IMR-90 (cell line): ENCODE results near the gene LONP2. TPM values are rescaled to one million over a fixed set of nuclear protein-coding genes. Genes with fewer than 3 reads are reported as not detected.

Experiments
- ATAC-seq: fragments of 200-7000 bp; cut with Tn5 transposase; 2 replicates; pipeline ENCODE4 v1.9.1; 2020; ENCODE audit warnings: low read depth, mild to moderate bottlenecking, moderate library complexity
- BruUV-seq: library from RNA; stranded (reverse); fragments of 400-500 nt; replicated peaks from 2 replicates; lab custom pipeline; 2021; lab: Mats Ljungman, UMichigan
- CTCF ChIA-PET: fragments of 300-600 bp; formaldehyde crosslinking; extraction: SDS; loops from one replicate; lab custom pipeline; 2021; ENCODE audit warnings: antibody characterized with exemption; lab: Yijun Ruan, JAX
- POLR2A ChIA-PET: fragments of 300-600 bp; sonication (Branson Sonifier 250); formaldehyde crosslinking; loops from one replicate; lab custom pipeline; 2022; ENCODE audit warnings: antibody characterized with exemption; ENCODE audit not compliant: unreplicated experiment; lab: Charles Lee
- DNase-seq: peaks from one replicate; pipeline ENCODE4 v3.0.0; 2013
- H2AFZ ChIP-seq: replicated peaks from 2 replicates; pipeline ENCODE3; 2013; ENCODE audit warnings: low read length, mild to moderate bottlenecking; ENCODE audit not compliant: poor library complexity
- H2AK5ac ChIP-seq: 2 replicates; pipeline ENCODE4 v1.6.1; 2013; ENCODE audit warnings: low read depth, low read length, inconsistent platforms
- H2AK9ac ChIP-seq: replicated peaks from 2 replicates; pipeline ENCODE3; 2013; ENCODE audit warnings: mild to moderate bottlenecking, low read depth, low read length, moderate library complexity; ENCODE audit not compliant: poor library complexity
- H2BK120ac ChIP-seq: 2 replicates; pipeline ENCODE4 v1.6.1; 2013; ENCODE audit warnings: low read depth, low read length, inconsistent platforms
- H2BK15ac ChIP-seq: 3 replicates; pipeline ENCODE4 v1.6.1; 2013; ENCODE audit warnings: low read depth, low read length, inconsistent platforms
- H2BK20ac ChIP-seq: 2 replicates; pipeline ENCODE4 v1.6.1; 2013; ENCODE audit warnings: low read depth, mild to moderate bottlenecking, inconsistent platforms, low read length, moderate library complexity
- H2BK5ac ChIP-seq: 2 replicates; pipeline ENCODE4 v1.6.1; 2013; ENCODE audit warnings: mild to moderate bottlenecking, low read depth, low read length, inconsistent platforms; ENCODE audit not compliant: poor library complexity, severe bottlenecking
- H3K14ac ChIP-seq: replicated peaks from 2 replicates; pipeline ENCODE4 v1.6.1; 2013; ENCODE audit warnings: low read depth, low read length, inconsistent platforms
- H3K18ac ChIP-seq: 2 replicates; pipeline ENCODE4 v1.6.1; 2013; ENCODE audit warnings: low read depth, low read length, control low read depth
- H3K23ac ChIP-seq: 2 replicates; pipeline ENCODE4 v1.6.1; 2013; ENCODE audit warnings: low read depth, low read length, inconsistent platforms
- H3K27ac ChIP-seq: 2 replicates; pipeline ENCODE4 v1.5.1; 2013; ENCODE audit warnings: mild to moderate bottlenecking, control low read depth, low read length; ENCODE audit not compliant: insufficient read depth
- H3K27me3 ChIP-seq: 2 replicates; pipeline ENCODE4 v1.6.1; 2013; ENCODE audit warnings: low read length; ENCODE audit not compliant: control insufficient read depth, insufficient read depth
- H3K36me3 ChIP-seq: 2 replicates; pipeline ENCODE4 v1.6.1; 2013; ENCODE audit warnings: low read length, mixed read lengths; ENCODE audit not compliant: control insufficient read depth, insufficient read depth
- H3K4ac ChIP-seq: 2 replicates; pipeline ENCODE4 v1.6.1; 2013; ENCODE audit warnings: low read depth, low read length, inconsistent platforms
- H3K4me1 ChIP-seq: 2 replicates; pipeline ENCODE4 v1.6.1; 2013; ENCODE audit warnings: low read length, mixed read lengths; ENCODE audit not compliant: control insufficient read depth, insufficient read depth
- H3K4me2 ChIP-seq: 2 replicates; pipeline ENCODE4 v1.6.1; 2013; ENCODE audit warnings: low read depth, mild to moderate bottlenecking, control low read depth, low read length, moderate library complexity
- H3K4me3 ChIP-seq: 2 replicates; pipeline ENCODE4 v1.5.1; 2013; ENCODE audit warnings: low read depth, mild to moderate bottlenecking, control low read depth, low read length, moderate library complexity; ENCODE audit not compliant: insufficient read depth
- H3K56ac ChIP-seq: 2 replicates; pipeline ENCODE4 v1.6.1; 2013; ENCODE audit warnings: low read length, inconsistent platforms; ENCODE audit not compliant: insufficient read depth; ENCODE audit errors: extremely low read depth
- H3K79me1 ChIP-seq, 2 experiments: 2 replicates each; pipeline ENCODE4 v1.6.1; 2013; ENCODE audit warnings: low read length in 2 of 2, inconsistent platforms in 1 of 2, low read depth in 1 of 2
- H3K9ac ChIP-seq: 2 replicates; pipeline ENCODE4 v1.6.1; 2013; ENCODE audit warnings: low read depth, low read length, control low read depth
- H3K9me1 ChIP-seq: 2 replicates; pipeline ENCODE4 v1.6.1; 2013; ENCODE audit warnings: low read length, inconsistent platforms; ENCODE audit not compliant: insufficient read depth
- H3K9me3 ChIP-seq: 2 replicates; pipeline ENCODE4 v1.6.1; 2013; ENCODE audit warnings: low read length; ENCODE audit not compliant: control insufficient read depth, insufficient read depth
- H4K20me1 ChIP-seq: 2 replicates; pipeline ENCODE4 v1.6.1; 2013; ENCODE audit warnings: low read length, inconsistent platforms; ENCODE audit not compliant: insufficient read depth
- H4K5ac ChIP-seq: 2 replicates; pipeline ENCODE4 v1.6.1; 2013; ENCODE audit warnings: mild to moderate bottlenecking, low read depth, low read length, control low read depth
- H4K8ac ChIP-seq, 2 experiments: 2 replicates each; pipeline ENCODE4 v1.6.1; 2013; ENCODE audit warnings: low read depth in 2 of 2, low read length in 2 of 2, control low read depth in 1 of 2, inconsistent platforms in 1 of 2
- H4K91ac ChIP-seq: 2 replicates; pipeline ENCODE4 v1.6.1; 2013; ENCODE audit warnings: low read depth, low read length, inconsistent platforms; ENCODE audit not compliant: insufficient read depth
- BHLHE40 ChIP-seq: fragments of 150-350 bp; IDR thresholded peaks from 2 replicates; pipeline ENCODE4 v1.6.1; 2016; ENCODE audit warnings: mild to moderate bottlenecking, low read depth, low read length
- CEBPB ChIP-seq: IDR thresholded peaks from 2 replicates; pipeline ENCODE4 v1.6.1; 2012; ENCODE audit warnings: low read depth, low read length, improper control_type of control experiment
- CHD1 ChIP-seq: IDR thresholded peaks from 2 replicates; pipeline ENCODE4 v1.6.1; 2012; ENCODE audit warnings: low read depth, low read length, improper control_type of control experiment
- CTCF ChIP-seq: conservative IDR thresholded peaks from 2 replicates; pipeline ENCODE4 v1.5.1; 2012; ENCODE audit warnings: mild to moderate bottlenecking, low read depth, low read length, improper control_type of control experiment
- ELK1 ChIP-seq: fragments of 150-350 bp; IDR thresholded peaks from 2 replicates; pipeline ENCODE4 v1.6.1; 2016; ENCODE audit warnings: low read depth, mild to moderate bottlenecking, low read length, moderate library complexity, borderline replicate concordance
- MAFK ChIP-seq: IDR thresholded peaks from 2 replicates; pipeline ENCODE4 v1.6.1; 2012; ENCODE audit warnings: low read depth, low read length, improper control_type of control experiment
- MAZ ChIP-seq: IDR thresholded peaks from 2 replicates; pipeline ENCODE4 v1.6.1; 2012; ENCODE audit warnings: low read depth, mild to moderate bottlenecking, low read length, improper control_type of control experiment, moderate library complexity, borderline replicate concordance
- MXI1 ChIP-seq: IDR thresholded peaks from 2 replicates; pipeline ENCODE4 v1.6.1; 2012; ENCODE audit warnings: low read depth, mild to moderate bottlenecking, low read length, moderate library complexity, borderline replicate concordance
- NFE2L2 ChIP-seq: fragments of 150-350 bp; IDR thresholded peaks from 2 replicates; pipeline ENCODE4 v1.6.1; 2016; ENCODE audit warnings: low read depth, mild to moderate bottlenecking, low read length
- POLR2A ChIP-seq: IDR thresholded peaks from 2 replicates; pipeline ENCODE4 v1.6.1; 2012; ENCODE audit warnings: mild to moderate bottlenecking, low read depth, low read length
- RAD21 ChIP-seq: IDR thresholded peaks from 2 replicates; pipeline ENCODE4 v1.6.1; 2012; ENCODE audit warnings: low read length, improper control_type of control experiment
- RCOR1 ChIP-seq: IDR thresholded peaks from 2 replicates; pipeline ENCODE4 v1.6.1; 2012; ENCODE audit warnings: mild to moderate bottlenecking, low read length, improper control_type of control experiment; ENCODE audit not compliant: insufficient replicate concordance
- RFX5 ChIP-seq: IDR thresholded peaks from 2 replicates; pipeline ENCODE4 v1.8.0; 2012; ENCODE audit warnings: low read depth, mild to moderate bottlenecking, low read length, moderate library complexity
- SMC3 ChIP-seq: fragments of 150-350 bp; IDR thresholded peaks from 2 replicates; pipeline ENCODE4 v1.6.1; 2016; ENCODE audit warnings: low read depth, mild to moderate bottlenecking, antibody characterized with exemption, low read length, moderate library complexity
- USF2 ChIP-seq: fragments of 150-350 bp; IDR thresholded peaks from 2 replicates; pipeline ENCODE4 v1.6.1; 2017; ENCODE audit warnings: mild to moderate bottlenecking, antibody characterized with exemption, low read length, low read depth
- WGBS, 2 experiments: methylation state at CpG; one replicate each; pipeline versions ENCODE4 v1.1.5 to v1.1.7; 2013; ENCODE audit warnings: missing lambda C conversion rate in 2 of 2; ENCODE audit not compliant: insufficient read length in 1 of 2; ENCODE audit errors: extremely low coverage in 2 of 2; 5-methylcytosine and 5-hydroxymethylcytosine counted together
- dilution Hi-C: fragments of 300-500 bp; cut with HindIII; formaldehyde crosslinking; loops from one replicate; pipeline ENCODE4 v1.14.3; 2018; ENCODE audit warnings: low sequenced_read_pairs; ENCODE audit not compliant: unreplicated experiment
- in situ Hi-C: fragments of 300-500 bp; cut with MboI; formaldehyde crosslinking; loops from 3 replicates; pipeline ENCODE4 v1.14.3; 2019; ENCODE audit warnings: low sequenced_read_pairs, inconsistent platforms, mixed read lengths
- intact Hi-C: fragments of 100-400 bp; cut with micrococcal nuclease; formaldehyde crosslinking; loops from 2 replicates; pipeline ENCODE4 v1.10.0; 2022
- polyA plus RNA-seq, 3 experiments: library from polyadenylated mRNA; depleted of rRNA; stranded (reverse); fragments of >200 nt; gene quantifications; 2 replicates each; pipeline ENCODE4 v1.2.3, GENCODE V29; 2012; ENCODE audit warnings: low replicate concordance in 1 of 3
- total RNA-seq: library from RNA; depleted of rRNA; stranded (reverse); fragments of >200 nt; gene quantifications from 2 replicates; pipeline ENCODE4 v1.2.3, GENCODE V29; 2012

Gene LONP2
- total and polyA plus RNA-seq, 2 of the 4 experiments (the other 2 are of a cell fraction) = 31.5 to 90.9 TPM

- Histone ChIP-seq H3K23ac (peak overlapping the region; percentile 11; the same call in 1 of the 2 replicates), H3K4ac (peak overlapping the region; percentile 73), H3K4me1 (peaks cover 15% of the 10 kb centered on the region), H4K91ac (peak overlapping the region; percentile 20; the same call in 1 of the 2 replicates), H3K4me3 (no peak overlapping the region), H2AK9ac (no peak overlapping the region), H2AFZ (no peak overlapping the region), H3K9ac (no peak overlapping the region), H3K14ac (peak overlapping the region; percentile 53), H3K18ac (peak overlapping the region; percentile 37; the same call in 1 of the 2 replicates), H2BK15ac (no peak overlapping the region), H4K8ac (peak overlapping the region in 1 of 2 experiments; percentile 28; a peak in 1 of 4 replicates), H3K9me3 (no peaks in the 10 kb centered on the region), H3K79me1 (peaks cover 8 to 65% of the 10 kb centered on the region in 2 experiments; a peak in 2 of 4 replicates), H2BK5ac (peak overlapping the region; percentile 64), H3K56ac (peak overlapping the region; percentile 19; the same call in 1 of the 2 replicates), H2BK20ac (peak overlapping the region; percentile 41; the same call in 1 of the 2 replicates), H3K4me2 (peak overlapping the region; percentile 57), H4K5ac (peak overlapping the region; percentile 46; the same call in 1 of the 2 replicates), H3K36me3 (no peaks in the 10 kb centered on the region), H3K27me3 (no peaks in the 10 kb centered on the region), H4K20me1 (peaks cover 62% of the 10 kb centered on the region), H3K27ac (peak overlapping the region; percentile 61; the same call in 1 of the 2 replicates), H3K9me1 (peaks cover 19% of the 10 kb centered on the region), H2BK120ac (peak overlapping the region; percentile 30), H2AK5ac (no peak overlapping the region)
- ChIA-PET CTCF (no interaction called here), POLR2A (no interaction called here)
- intact Hi-C loops = loop anchor here (5.0 kb wide), 2 partner anchors 170 to 255 kb away; no protein-coding TSS in a partner anchor
- ATAC-seq = no peak
- dilution Hi-C loops = no loop called here
- no TSS peak for BruUV-seq
- WGBS, 2 experiments = no CpG with 5 or more reads among the region's 2 CpGs
- in situ Hi-C loops = no loop called here
- no peak for DNase-seq
- TF ChIP-seq RCOR1 (no peak), CTCF (no peak), USF2 (no peak), CEBPB (no peak), MAZ (no peak), BHLHE40 (no peak), MXI1 (no peak), ELK1 (no peak), RFX5 (no peak), POLR2A (no peak), MAFK (peak; percentile 97), NFE2L2 (peak; percentile 11; the same call in 1 of the 2 replicates), CHD1 (no peak), RAD21 (no peak), SMC3 (no peak)
Observed at GRCh38 chr16:48367441-48368049, 123.4 kb downstream of the LONP2 start.
